ENCODE results near the gene LINC00237. TPM values are rescaled to one million over a fixed set of nuclear protein-coding genes. Genes with fewer than 3 reads are reported as not detected.

Gene LINC00237
- total and polyA plus RNA-seq, 2 of the 8 experiments (the other 6 are each of a cell fraction or from before 2014, with no cell fraction given) = 0.28 to 1.4 TPM

- peaks cover 32% of the 10 kb centered on the region for H3K23me2 ChIP-seq (ENCODE audit: low read depth, low read length)
- H3K79me2 ChIP-seq (ENCODE audit: control insufficient read depth in 1 of 2, insufficient read depth in 2 of 2, low read length in 2 of 2) = no peaks in the 10 kb centered on the region
- 1% methylated on average over 5 of the region's 5 CpGs; no CpG with 5 or more reads in 1 of the 2 experiments for WGBS, 2 experiments (ENCODE audit: extremely low coverage in 1 of 2, insufficient coverage in 1 of 2, insufficient read length in 1 of 2, insufficient replicate concordance in 2 of 2, low coverage in 1 of 2, low lambda C conversion rate in 2 of 2, missing lambda C conversion rate in 1 of 2)
- peaks cover 28 to 90% (median 82%) of the 10 kb centered on the region in 4 experiments for H3K27me3 ChIP-seq (replicated peaks in 1 of 4; ENCODE audit: control insufficient read depth in 3 of 4, extremely low read depth in 1 of 4, insufficient read depth in 3 of 4, low read length in 3 of 4)
- no peak overlapping the region for H3K18ac ChIP-seq (ENCODE audit: extremely low read depth, low read length)
- H3K36me3 ChIP-seq (ENCODE audit: control insufficient read depth in 2 of 4, insufficient read depth in 4 of 4, low read length in 3 of 4) = no peaks in the 10 kb centered on the region
- no peak for FAIRE-seq
- no peak overlapping the region for H3K9ac ChIP-seq (replicated peaks in 1 of 4; ENCODE audit: extremely low read depth in 1 of 4, low read depth in 3 of 4, low read length in 3 of 4)
- POLR2A ChIA-PET (ENCODE audit: partially characterized antibody) = interaction anchor here (1.0 to 2.8 kb wide), 3 partner anchors 9 to 86 kb away, joined by 5 to 7 read pairs (median 5); partner anchors contain the start of gene KIZ
- no peak overlapping the region for H2BK5ac ChIP-seq (ENCODE audit: low read depth, low read length)
- H4K5ac ChIP-seq (ENCODE audit: insufficient read length, low read depth, low read length) = no peak overlapping the region
- H3K23ac ChIP-seq (ENCODE audit: insufficient read length) = no peak overlapping the region
- H3K27ac ChIP-seq (ENCODE audit: low read depth, low read length) = no peak overlapping the region
- H4K20me1 ChIP-seq (replicated peaks in 1 of 2; ENCODE audit: control insufficient read depth in 1 of 2, insufficient read depth in 2 of 2, low read length in 2 of 2) = peaks cover 0 to 5% of the 10 kb centered on the region in 2 experiments
- CTCF ChIA-PET (ENCODE audit: partially characterized antibody) = interaction anchor here (1.1 to 2.2 kb wide), 4 partner anchors 51 to 260 kb away, joined by 3 to 6 read pairs (median 4); no protein-coding TSS in a partner anchor
- peak overlapping the region; percentile 67; the same call in 1 of the 2 replicates for H2BK20ac ChIP-seq (ENCODE audit: low read length)
- no peak overlapping the region for H2BK120ac ChIP-seq (replicated peaks; ENCODE audit: low read depth, low read length)
- H3K56ac ChIP-seq (replicated peaks; ENCODE audit: insufficient read length, low read depth, low read length) = no peak overlapping the region
- peak in 1 of 2 experiments; percentile 59 for DNase-seq (ENCODE audit: low read depth in 1 of 2, low spot score in 2 of 2)
- no peak overlapping the region for H3K4ac ChIP-seq (replicated peaks; ENCODE audit: insufficient read length, low read depth, low read length)
- no peak overlapping the region for H3K14ac ChIP-seq (ENCODE audit: insufficient read length)
- H4K91ac ChIP-seq (replicated peaks; ENCODE audit: insufficient read length, low read length) = no peak overlapping the region
- peak; percentile 5 for TF ChIP-seq ASH2L (IDR thresholded peaks at IDR 0.05; ENCODE audit: low read length)
- peak in 1 of 2 experiments; percentile 5; a peak in 1 of 4 replicates for TF ChIP-seq RAD21 (IDR thresholded peaks at IDR 0.05 in 1 of 2, conservative IDR thresholded peaks at IDR 0.05 in 1 of 2; ENCODE audit: low read depth in 2 of 2, low read length in 2 of 2)
- peak; percentile 17 for TF ChIP-seq RNF2 (IDR thresholded peaks at IDR 0.05; ENCODE audit: borderline replicate concordance, low read depth, low read length, missing control alignments, poor library complexity, severe bottlenecking)
- no peak for TF ChIP-seq TAF7 (optimal IDR thresholded peaks at IDR 0.05; ENCODE audit: borderline replicate concordance, low read depth, low read length)
- TF ChIP-seq SIN3A (conservative IDR thresholded peaks at IDR 0.05 in 1 of 2, IDR thresholded peaks at IDR 0.05 in 1 of 2; ENCODE audit: low read depth in 1 of 2, low read length in 2 of 2) = no peak
- H2AK5ac ChIP-seq (ENCODE audit: low read depth, low read length) = no peak overlapping the region
- H3K4me1 ChIP-seq (replicated peaks in 1 of 4; ENCODE audit: control insufficient read depth in 3 of 4, insufficient read depth in 4 of 4, low read length in 3 of 4) = peaks cover 10 to 28% (median 15%) of the 10 kb centered on the region in 4 experiments
- H3K9me3 ChIP-seq (ENCODE audit: insufficient read depth in 2 of 2, low read depth in 1 of 2, low read length in 1 of 2) = no peaks in the 10 kb centered on the region
- H4K8ac ChIP-seq (ENCODE audit: extremely low read depth, insufficient read depth, low read length) = no peak overlapping the region
- no peak overlapping the region for H2AFZ ChIP-seq (ENCODE audit: low read length)
- peak overlapping the region; percentile 22; the same call in 1 of the 2 replicates for H2BK12ac ChIP-seq (ENCODE audit: low read depth, low read length)
- peak overlapping the region; percentile 97 to 98 for H3K4me2 ChIP-seq (ENCODE audit: insufficient read depth in 1 of 2, low read depth in 2 of 2, low read length in 2 of 2)
- no peaks in the 10 kb centered on the region for H3K79me1 ChIP-seq (ENCODE audit: low read depth, low read length)
- peak overlapping the region; percentile 5 to 78 (median 14); a peak in 4 of 8 replicates for H3K4me3 ChIP-seq (ENCODE audit: extremely low read depth in 1 of 4, insufficient read depth in 2 of 4, low read depth in 3 of 4, low read length in 4 of 4)
- H2BK15ac ChIP-seq (ENCODE audit: low read length) = no peak overlapping the region
Measured at GRCh38 chr20:21104466-21104761, 1.7 kb downstream of the LINC00237 start.
